ENCODE results near the gene MARCHF5.

The MARCHF5 gene

GRCh38 chr10:92290837-92291615, at the start of gene MARCHF5, which contains the start of gene CPEB3:
Gene MARCHF5, plus strand, starts transcription at chr10:92291167. Its CDS starts 328 bp downstream, at chr10:92291495.
Gene CPEB3, minus strand, starts transcription at chr10:92291078. Its CDS starts 50,728 bp downstream, at chr10:92240350.
- DNase-seq, result peak; percentile 25 to 96 (median 88)

GRCh38 chr10:92241501-92241900, 49.5 kb upstream of the MARCHF5 start:
- DNase-seq, result no peak

- DNase-seq, result no peak
Measured at GRCh38 chr10:92242380-92242779, 48.6 kb upstream of the MARCHF5 start.

- DNase-seq, result peak in 51 of 56 donors; percentile 1 to 89 (median 45)
Measured at GRCh38 chr10:92242910-92243671, 47.9 kb upstream of the MARCHF5 start.

- DNase-seq, result no peak
Measured at GRCh38 chr10:92244796-92245195, 46.2 kb upstream of the MARCHF5 start.

- no peak for DNase-seq
Measured at GRCh38 chr10:92248566-92248965, 42.4 kb upstream of the MARCHF5 start.

- DNase-seq, result no peak
Measured at GRCh38 chr10:92263396-92263795, 27.6 kb upstream of the MARCHF5 start.

- no peak for DNase-seq
Measured at GRCh38 chr10:92264249-92264648, 26.7 kb upstream of the MARCHF5 start.

GRCh38 chr10:92265687-92266258, 25.2 kb upstream of the MARCHF5 start:
- DNase-seq, result no peak

GRCh38 chr10:92267343-92267742, 23.6 kb upstream of the MARCHF5 start:
- no peak for DNase-seq

GRCh38 chr10:92268748-92269147, 22.2 kb upstream of the MARCHF5 start:
- DNase-seq, result no peak

- DNase-seq, result no peak
Measured at GRCh38 chr10:92274071-92274470, 16.9 kb upstream of the MARCHF5 start.

GRCh38 chr10:92278996-92279696, 11.8 kb upstream of the MARCHF5 start:
- DNase-seq, result no peak

GRCh38 chr10:92284112-92284704, 6.8 kb upstream of the MARCHF5 start:
- no peak for DNase-seq

GRCh38 chr10:92290076-92290836, 711 bp upstream of the MARCHF5 start:
- peak in 43 of 56 donors; percentile 17 to 66 (median 46) for DNase-seq

- peak in 3 of 56 donors; percentile 12 to 36 (median 28) for DNase-seq
Measured at GRCh38 chr10:92291616-92291865, 574 bp downstream of the MARCHF5 start.

GRCh38 chr10:92291921-92292845, 1.2 kb downstream of the MARCHF5 start:
- peak in 45 of 56 donors; percentile 1 to 58 (median 16) for DNase-seq

- no peak for DNase-seq
Measured at GRCh38 chr10:92298487-92298886, 7.5 kb downstream of the MARCHF5 start.

- DNase-seq, result no peak
Measured at GRCh38 chr10:92303096-92303495, 12.1 kb downstream of the MARCHF5 start.
